NCI-H460 (cell line): ENCODE results near the gene IL5RA. TPM values are rescaled to one million over a fixed set of nuclear protein-coding genes. Genes with fewer than 3 reads are reported as not detected.

Source experiments
- DNase-seq: peaks from one replicate; pipeline ENCODE4 v3.0.0-alpha.2; 2016; ENCODE audit warnings: low read depth; ENCODE audit errors: extremely low read depth
- total RNA-seq: library from RNA; depleted of rRNA; stranded (reverse); fragments of >200 nt; shearing (Covaris generic); gene quantifications from 2 replicates; pipeline ENCODE4 v1.2.3, GENCODE V29; 2014

IL5RA gene
- total RNA-seq, 1 experiment from 2014 or later: not detected

- no peak for DNase-seq
Observed at GRCh38 chr3:3109407-3110298, 521 bp downstream of the IL5RA start.

GRCh38 chr3:3107858-3108257 is 2.3 kb downstream of the IL5RA start:
- no peak for DNase-seq

DNA sequence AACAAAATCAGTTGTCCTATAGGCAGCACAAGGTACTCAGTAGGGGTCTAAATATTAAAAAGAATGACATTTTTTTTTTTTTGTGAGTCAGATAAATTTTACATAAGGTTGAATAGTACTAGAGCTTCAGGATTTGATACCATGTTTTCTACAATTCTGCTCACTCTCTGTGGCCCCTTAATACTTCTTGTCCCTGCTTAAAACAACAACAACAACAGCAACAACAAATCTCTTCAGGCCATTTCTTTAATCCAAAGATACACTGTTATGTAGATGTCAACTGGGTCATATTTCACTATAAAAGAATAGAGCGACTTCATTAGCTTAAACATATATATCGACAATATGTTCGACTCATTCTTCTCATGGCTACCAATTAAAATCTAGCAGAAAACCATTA is 3.0 kb downstream of the IL5RA start:
- no peak for DNase-seq

DNA sequence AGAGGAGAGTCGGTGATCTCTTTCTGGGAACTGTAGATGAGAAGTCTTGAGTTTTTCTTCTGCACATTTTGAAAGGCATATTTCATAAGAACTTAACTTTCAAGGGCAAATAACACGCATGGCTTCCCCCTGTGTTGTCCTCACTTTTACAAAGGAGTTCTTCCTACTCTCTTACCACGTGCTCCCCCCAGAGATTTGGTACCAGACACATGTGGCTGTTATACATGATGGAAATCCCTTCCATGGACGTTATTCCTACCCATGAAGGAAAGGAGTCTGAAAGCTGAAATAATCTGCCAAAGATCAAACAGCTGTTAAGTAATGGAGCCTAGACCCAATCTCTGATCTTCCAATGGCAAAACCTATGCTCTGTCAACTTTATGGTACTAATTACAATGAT is 4.4 kb downstream of the IL5RA start:
- no peak for DNase-seq

GRCh38 chr3:3105246-3105645 is 4.9 kb downstream of the IL5RA start:
- no peak for DNase-seq

DNA sequence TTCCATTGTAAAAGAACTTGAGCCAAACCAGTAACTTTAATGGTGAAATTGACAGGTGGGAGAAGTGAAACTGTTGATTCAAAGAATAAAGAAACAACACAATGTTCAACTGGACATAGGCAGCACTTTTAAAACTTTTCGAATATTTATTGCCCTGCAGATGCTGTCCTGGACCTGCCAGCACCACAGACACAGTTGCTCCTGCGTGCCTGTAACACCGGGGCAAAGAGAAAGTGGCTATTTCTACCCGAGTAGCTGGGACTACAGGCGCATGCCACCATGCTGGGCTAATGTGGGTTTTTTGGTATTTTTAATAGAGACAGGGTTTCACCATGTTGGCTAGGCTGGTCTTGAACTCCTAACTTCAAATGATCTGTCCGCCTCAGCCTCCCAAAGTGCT is 7.4 kb downstream of the IL5RA start:
- DNase-seq: no peak

DNA sequence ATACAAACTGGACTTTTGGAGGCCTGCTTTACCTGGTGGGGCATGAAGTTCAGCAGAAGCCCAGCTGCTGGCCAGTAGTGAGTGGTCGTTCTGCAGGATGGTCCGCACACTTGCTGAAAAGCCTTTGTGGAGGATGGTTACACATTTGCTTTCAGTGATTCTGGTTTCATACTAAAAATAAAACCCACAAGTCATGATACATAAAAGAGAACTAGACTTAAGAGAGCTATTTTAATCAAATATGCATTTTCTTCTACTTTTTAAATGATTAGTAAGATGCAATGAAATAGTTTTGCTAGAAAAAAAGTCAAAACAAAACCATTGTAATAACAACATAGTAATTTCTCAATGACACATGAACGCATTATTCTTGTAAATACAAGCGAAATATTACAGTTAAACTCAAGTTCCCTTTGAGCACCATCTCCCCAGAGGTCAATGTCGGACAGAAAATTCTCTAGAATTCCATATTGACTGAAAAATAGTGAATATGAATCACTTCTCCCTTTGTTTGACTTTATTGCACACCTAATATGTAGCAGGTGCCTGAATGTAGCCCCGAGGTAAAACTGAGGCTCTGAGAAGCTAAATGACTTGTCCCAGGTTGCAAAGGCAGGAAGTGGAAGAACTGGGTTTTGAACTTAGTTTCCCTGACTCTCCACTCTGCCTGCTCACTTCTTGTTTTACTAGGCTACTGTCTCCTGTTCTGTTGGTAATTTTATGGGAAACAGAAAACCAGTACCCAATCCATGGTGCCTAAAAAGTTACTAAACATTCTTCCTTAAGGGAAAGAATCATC is 8.3 kb downstream of the IL5RA start:
- DNase-seq: no peak

GRCh38 chr3:3097958-3098357 is 12.2 kb downstream of the IL5RA start:
- DNase-seq: no peak

- DNase-seq: no peak
Observed at GRCh38 chr3:3089017-3089416, 21.2 kb downstream of the IL5RA start.

GRCh38 chr3:3087716-3088465 is 22.3 kb downstream of the IL5RA start:
- no peak for DNase-seq

DNA sequence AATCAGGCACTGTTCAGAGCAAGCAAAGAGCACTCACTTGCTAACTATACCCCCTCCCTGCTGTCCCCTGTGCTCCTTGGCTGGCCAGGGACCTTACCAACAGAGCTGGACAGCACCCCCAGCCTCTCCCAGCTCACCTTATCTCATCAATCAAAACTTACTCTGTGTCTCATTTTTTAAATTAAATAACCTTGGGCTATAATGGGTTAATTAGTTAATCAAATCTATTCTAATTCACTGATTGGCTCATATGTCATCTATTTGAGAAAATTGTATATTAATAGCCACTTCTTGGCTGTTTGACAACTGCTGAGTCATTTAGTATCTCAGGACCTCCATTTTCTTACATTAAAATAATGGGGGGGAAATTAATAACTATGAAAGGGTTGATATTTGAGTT is 22.9 kb downstream of the IL5RA start:
- DNase-seq: no peak

GRCh38 chr3:3086239-3086638 is 23.9 kb downstream of the IL5RA start:
- DNase-seq: no peak

GRCh38 chr3:3085782-3086181 is 24.4 kb downstream of the IL5RA start:
- DNase-seq: no peak

- no peak for DNase-seq
Observed at GRCh38 chr3:3084890-3085289, 25.3 kb downstream of the IL5RA start.

- no peak for DNase-seq
Observed at GRCh38 chr3:3082234-3082924, 27.8 kb downstream of the IL5RA start.

GRCh38 chr3:3081381-3082233 is 28.6 kb downstream of the IL5RA start:
- DNase-seq: no peak

GRCh38 chr3:3080309-3080708 is 29.9 kb downstream of the IL5RA start:
- DNase-seq: no peak

DNA sequence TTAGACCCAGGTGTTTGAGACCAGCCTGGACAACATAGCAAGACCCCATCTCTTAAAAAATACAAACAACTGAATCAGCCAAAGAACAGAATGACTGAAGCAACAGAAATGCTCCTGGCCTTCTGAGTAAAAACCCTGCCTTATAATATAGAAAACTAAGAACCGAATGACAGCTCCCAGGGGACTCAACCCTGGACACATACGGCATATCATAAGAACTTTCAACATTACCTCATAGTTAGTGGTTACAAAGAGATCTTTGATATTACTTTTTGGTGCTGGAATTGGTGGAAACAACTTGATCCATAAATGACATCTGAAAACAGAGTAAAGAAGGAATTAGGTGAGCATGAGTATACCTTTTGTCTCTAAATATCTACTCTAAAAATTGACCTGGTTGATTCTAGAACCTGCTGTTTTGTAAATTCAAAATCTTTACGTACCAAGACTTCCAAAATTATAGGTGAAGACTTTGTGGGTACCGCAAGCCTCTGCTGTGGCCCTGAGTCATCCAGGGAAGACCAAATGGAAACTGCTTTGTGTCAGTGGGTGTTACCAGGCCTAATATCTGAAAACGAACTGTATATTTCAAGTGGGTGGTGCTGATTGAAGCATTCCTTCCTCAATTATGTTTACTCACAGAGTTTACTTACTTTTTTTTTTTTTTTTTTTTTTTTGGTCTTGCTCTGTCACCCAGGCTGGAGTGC is 35.5 kb downstream of the IL5RA start:
- DNase-seq: no peak

GRCh38 chr3:3071136-3071535 is 39.0 kb downstream of the IL5RA start:
- DNase-seq: no peak
